A673 (cell line): ENCODE data around the gene ME3. TPM values are rescaled to one million over a fixed set of nuclear protein-coding genes. Genes with fewer than 3 reads are reported as not detected.
"Not testable (repeated sequence)": the region's sequence is repeated elsewhere in the genome, so short reads cannot be mapped to it uniquely, and the experiment has no call there.

Experiments used
- BruUV-seq: library from RNA; stranded (reverse); fragments of 400-500 nt; replicated peaks from 2 replicates; lab custom pipeline; 2021; lab: Mats Ljungman, UMichigan
- CTCF ChIA-PET: fragments of 300-600 bp; sonication (Branson Sonifier 250); formaldehyde crosslinking; loops from one replicate; lab custom pipeline; 2022; ENCODE audit warnings: antibody characterized with exemption; lab: Charles Lee
- POLR2A ChIA-PET: fragments of 300-600 bp; sonication (Branson Sonifier 250); formaldehyde crosslinking; loops from one replicate; lab custom pipeline; 2022; ENCODE audit warnings: antibody characterized with exemption; ENCODE audit not compliant: low non-redundant PET; lab: Charles Lee
- DNase-seq: peaks from one replicate; pipeline ENCODE4 v3.0.0-alpha.2; 2015; ENCODE audit warnings: low spot score
- H3K27ac ChIP-seq: fragments of 200-600 bp; sonication (generic); 2 replicates; pipeline ENCODE4 v1.5.1; 2016; ENCODE audit warnings: mixed run types, low read depth, mild to moderate bottlenecking, mixed read lengths, antibody characterized with exemption, low read length; ENCODE audit not compliant: poor library complexity, severe bottlenecking
- H3K27me3 ChIP-seq: fragments of 200-600 bp; sonication (generic); replicated peaks from 2 replicates; pipeline ENCODE4 v1.6.1; 2017; ENCODE audit warnings: mixed run types, low read depth, mild to moderate bottlenecking, mixed read lengths, antibody characterized with exemption, low read length; ENCODE audit not compliant: insufficient read depth, poor library complexity
- H3K36me3 ChIP-seq: fragments of 200-600 bp; sonication (generic); 2 replicates; pipeline ENCODE4 v1.6.1; 2016; ENCODE audit warnings: mixed run types, mild to moderate bottlenecking, mixed read lengths, antibody characterized with exemption, low read length; ENCODE audit not compliant: insufficient read depth, poor library complexity, severe bottlenecking
- H3K4me1 ChIP-seq: fragments of 200-600 bp; sonication (generic); 2 replicates; pipeline ENCODE4 v1.6.1; 2017; ENCODE audit warnings: mixed run types, mild to moderate bottlenecking, mixed read lengths, antibody characterized with exemption, low read length; ENCODE audit not compliant: insufficient read depth, poor library complexity, severe bottlenecking
- H3K4me3 ChIP-seq: fragments of 200-600 bp; sonication (generic); 2 replicates; pipeline ENCODE4 v1.5.1; 2016; ENCODE audit warnings: low read depth, mixed run types, mild to moderate bottlenecking, mixed read lengths, low read length; ENCODE audit not compliant: poor library complexity, severe bottlenecking
- H3K9me3 ChIP-seq: fragments of 200-600 bp; sonication (generic); 2 replicates; pipeline ENCODE4 v1.6.1; 2016; ENCODE audit warnings: mixed run types, low read depth, mild to moderate bottlenecking, mixed read lengths, antibody characterized with exemption, low read length; ENCODE audit not compliant: poor library complexity, severe bottlenecking
- CTCF ChIP-seq: fragments of 300-800, 200-600 bp; sonication (generic); conservative IDR thresholded peaks from 2 replicates; pipeline ENCODE4 v1.5.1; 2017; ENCODE audit warnings: low read depth, mild to moderate bottlenecking, antibody characterized with exemption, low read length, moderate library complexity, mixed read lengths
- EZH2 ChIP-seq: fragments of 200-600 bp; sonication (generic); IDR thresholded peaks from 2 replicates; pipeline ENCODE4 v1.6.1; 2017; ENCODE audit warnings: borderline replicate concordance, low read depth, mild to moderate bottlenecking, mixed read lengths, antibody characterized with exemption, low read length; ENCODE audit not compliant: poor library complexity, severe bottlenecking
- intact Hi-C: fragments of 100-400 bp; cut with micrococcal nuclease; formaldehyde crosslinking; loops from one replicate; pipeline ENCODE4 v1.10.0; 2022; ENCODE audit not compliant: unreplicated experiment
- total RNA-seq: library from RNA; stranded (reverse); gene quantifications from 2 replicates; pipeline ENCODE4 v1.2.3, GENCODE V29; 2021

The ME3 gene
- total RNA-seq, 1 experiment from 2014 or later = 7.6 TPM

- TF ChIP-seq CTCF (no peak), EZH2 (no peak)
- no peak for DNase-seq
- no peak overlapping the region for H3K4me3 ChIP-seq
- no peak overlapping the region for H3K27ac ChIP-seq
- intact Hi-C loops = no loop called here
- H3K4me1 ChIP-seq = no peaks in the 10 kb centered on the region
- no peaks in the 10 kb centered on the region for H3K27me3 ChIP-seq
- ChIA-PET CTCF (no interaction called here), POLR2A (no interaction called here)
- H3K36me3 ChIP-seq = no peaks in the 10 kb centered on the region
- H3K9me3 ChIP-seq = peaks cover 4% of the 10 kb centered on the region
- no TSS peak for BruUV-seq
Observed at GRCh38 chr11:86427441-86427840, 245.0 kb downstream of the ME3 start.

- H3K36me3 ChIP-seq, CTCF ChIA-PET, BruUV-seq, H3K4me3 ChIP-seq, POLR2A ChIA-PET, H3K9me3 ChIP-seq, intact Hi-C loops, H3K27me3 ChIP-seq, H3K4me1 ChIP-seq, DNase-seq, H3K27ac ChIP-seq: not testable (repeated sequence)
Observed at GRCh38 chr11:86423488-86423887, 248.9 kb downstream of the ME3 start.

- H3K36me3 ChIP-seq = no peaks in the 10 kb centered on the region
- H3K9me3 ChIP-seq = peaks cover 4% of the 10 kb centered on the region
- ChIA-PET CTCF (no interaction called here), POLR2A (no interaction called here)
- no peak for DNase-seq
- no peak overlapping the region for H3K4me3 ChIP-seq
- no peak overlapping the region for H3K27ac ChIP-seq
- BruUV-seq = no TSS peak
- TF ChIP-seq EZH2 (no peak), CTCF (no peak)
- intact Hi-C loops = no loop called here
- no peaks in the 10 kb centered on the region for H3K4me1 ChIP-seq
- no peaks in the 10 kb centered on the region for H3K27me3 ChIP-seq
Observed at GRCh38 chr11:86422371-86422770, 250.0 kb downstream of the ME3 start.

GRCh38 chr11:86421946-86422345 lies 250.5 kb downstream of the ME3 start:
- TF ChIP-seq CTCF (no peak), EZH2 (no peak)
- Histone ChIP-seq H3K4me3 (no peak overlapping the region), H3K27ac (no peak overlapping the region), H3K27me3 (no peaks in the 10 kb centered on the region), H3K9me3 (peaks cover 2% of the 10 kb centered on the region), H3K36me3 (no peaks in the 10 kb centered on the region), H3K4me1 (no peaks in the 10 kb centered on the region)
- POLR2A ChIA-PET = interaction anchor here (0.5 kb wide), 1 partner anchor 177 kb away, joined by 4 read pairs; no protein-coding TSS in a partner anchor
- CTCF ChIA-PET = no interaction called here
- BruUV-seq = no TSS peak
- no peak for DNase-seq
- intact Hi-C loops = no loop called here
